ENCODE results near the gene INAVA.

The INAVA gene

GRCh38 chr1:200877010-200877409 lies 17.7 kb upstream of the INAVA start:
- DNase-seq = no peak

- no peak for DNase-seq
Measured at GRCh38 chr1:200877839-200878551, 16.7 kb upstream of the INAVA start.

GRCh38 chr1:200880212-200880611 lies 14.5 kb upstream of the INAVA start:
- DNase-seq = peak; percentile 89

GRCh38 chr1:200883118-200883517 lies 11.6 kb upstream of the INAVA start:
- no peak for DNase-seq

- no peak for DNase-seq
Measured at GRCh38 chr1:200885623-200886402, 8.9 kb upstream of the INAVA start.

GRCh38 chr1:200886594-200886993 lies 8.1 kb upstream of the INAVA start:
- no peak for DNase-seq

GRCh38 chr1:200887036-200887435 lies 7.7 kb upstream of the INAVA start:
- DNase-seq = peak; percentile 47

GRCh38 chr1:200887772-200888348 lies 6.8 kb upstream of the INAVA start:
- no peak for DNase-seq

GRCh38 chr1:200888349-200888838 lies 6.3 kb upstream of the INAVA start:
- DNase-seq = no peak

GRCh38 chr1:200889571-200889970 lies 5.1 kb upstream of the INAVA start:
- DNase-seq = no peak

GRCh38 chr1:200890027-200890426 lies 4.7 kb upstream of the INAVA start:
- no peak for DNase-seq

- peak; percentile 57 for DNase-seq
Measured at GRCh38 chr1:200890818-200891773, 3.6 kb upstream of the INAVA start.

- no peak for DNase-seq
Measured at GRCh38 chr1:200891774-200892157, 2.9 kb upstream of the INAVA start.

- no peak for DNase-seq
Measured at GRCh38 chr1:200892546-200892945, 2.2 kb upstream of the INAVA start.

GRCh38 chr1:200892958-200893357 lies 1.7 kb upstream of the INAVA start:
- DNase-seq = no peak

- no peak for DNase-seq
Measured at GRCh38 chr1:200893411-200893901, 1.2 kb upstream of the INAVA start.

- no peak for DNase-seq
Measured at GRCh38 chr1:200895443-200895789, 716 bp downstream of the INAVA start.

- DNase-seq = no peak
Measured at GRCh38 chr1:200895801-200896530, 1.3 kb downstream of the INAVA start.

GRCh38 chr1:200896531-200897196 lies 2.0 kb downstream of the INAVA start:
- peak; percentile 59 for DNase-seq

GRCh38 chr1:200897259-200897658 lies 2.6 kb downstream of the INAVA start:
- DNase-seq = no peak

- no peak for DNase-seq
Measured at GRCh38 chr1:200899015-200899386, 4.3 kb downstream of the INAVA start.

All from NCI-H69 (cell line).